Activated CD8-positive, alpha-beta memory T cell treated with anti-CD3 and anti-CD28 coated beads, Interleukin-2, amount 50 U/mL, for 4 hours (primary cell): ENCODE data around the gene ASPM.
"Not testable (repeated sequence)": the region's sequence is repeated elsewhere in the genome, so short reads cannot be mapped to it uniquely, and the experiment has no call there.

ENCODE experiments used
- DNase-seq: peaks from one replicate; pipeline ENCODE4 v3.0.0-alpha.2; 2020

Gene ASPM

DNA sequence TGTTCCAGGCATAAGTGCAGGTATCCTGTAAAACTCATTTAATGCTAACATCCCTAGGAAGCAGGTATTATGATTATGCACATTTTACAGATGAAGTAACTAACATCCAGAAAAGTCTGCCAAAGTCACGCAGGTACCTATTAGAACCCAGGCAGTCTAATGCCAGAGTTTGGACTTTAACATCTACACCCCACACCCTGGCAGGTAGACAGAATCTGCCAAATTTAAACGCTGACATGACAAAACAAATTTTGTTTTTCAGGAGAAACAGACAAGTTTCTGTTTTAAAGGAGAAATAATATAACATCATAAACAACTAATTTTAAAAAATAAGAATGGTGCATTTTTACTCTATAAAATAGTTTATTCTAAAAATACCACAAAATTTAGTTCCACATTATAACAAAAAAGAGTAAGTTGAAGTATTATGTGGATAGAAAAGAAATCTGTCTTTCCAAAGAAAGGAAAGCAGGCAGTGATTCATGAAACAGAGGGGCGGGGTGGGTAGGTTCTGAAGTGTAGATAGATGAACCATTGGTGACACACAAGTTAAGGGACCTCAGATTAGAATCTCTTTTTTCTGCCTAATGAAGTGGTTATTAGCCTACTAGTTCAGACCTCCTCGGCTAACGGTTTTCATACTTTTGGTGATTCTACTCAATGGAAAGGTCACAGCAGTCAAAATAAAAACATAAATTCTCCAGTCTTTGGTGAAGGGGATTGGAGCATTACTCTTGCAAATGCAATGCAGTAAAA is 1.7 kb downstream of the ASPM start:
- DNase-seq = no peak

DNA sequence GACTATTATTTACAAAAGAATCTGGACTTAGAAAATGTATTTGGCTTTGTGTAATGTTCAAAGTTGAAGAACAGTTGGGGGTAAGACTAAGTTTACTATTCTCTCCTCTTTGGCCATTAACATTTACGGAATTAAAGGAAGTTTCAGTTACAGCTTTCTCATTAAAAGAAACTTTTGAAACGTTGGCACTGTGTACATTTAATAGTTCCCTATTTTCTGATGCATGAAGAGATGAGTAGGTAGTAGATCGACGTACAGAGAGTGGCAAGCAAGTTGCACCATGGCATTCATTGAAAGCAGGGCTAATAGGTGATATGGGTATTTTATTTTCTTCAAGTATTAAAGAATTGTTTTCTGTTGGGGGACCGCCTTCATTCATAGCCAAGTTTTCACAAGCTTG is 3.2 kb downstream of the ASPM start:
- no peak for DNase-seq

DNA sequence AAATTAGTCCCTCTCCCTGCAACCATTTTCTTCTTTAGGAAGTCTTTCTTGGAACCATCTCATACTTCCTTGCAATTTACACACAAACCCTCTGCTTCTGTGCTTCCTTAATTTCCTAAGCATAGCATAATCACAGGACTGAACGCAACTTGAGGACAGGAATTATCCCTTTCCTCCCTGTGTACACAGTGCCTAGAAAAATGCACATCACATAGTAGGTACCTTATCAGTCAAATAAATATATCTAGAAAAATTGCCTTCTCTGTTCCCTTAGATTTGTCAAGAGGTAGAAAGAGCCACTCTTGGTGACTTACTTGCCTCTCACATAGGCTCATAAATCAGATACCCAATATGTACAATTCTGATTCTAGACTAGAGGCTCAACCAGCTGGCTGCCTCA is 4.9 kb downstream of the ASPM start:
- DNase-seq = no peak

DNA sequence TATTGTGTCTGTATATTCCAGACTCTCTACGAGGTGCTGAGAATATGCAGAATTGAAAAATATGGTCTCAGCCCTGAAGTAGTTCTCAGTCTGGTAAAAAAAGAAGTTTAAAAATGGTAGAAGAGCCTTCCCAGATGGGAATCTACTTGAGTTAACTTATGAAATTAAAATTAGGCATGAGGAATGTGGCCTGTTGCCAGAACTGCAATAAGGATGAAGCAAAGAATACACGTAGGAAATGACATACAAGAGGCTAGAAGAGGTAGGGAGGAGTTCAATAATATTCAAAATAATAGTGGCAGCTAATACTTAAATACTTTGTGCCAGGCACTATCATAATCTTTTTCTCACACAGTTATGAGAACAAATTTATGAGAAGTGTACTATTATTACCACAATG is 6.3 kb downstream of the ASPM start:
- DNase-seq = no peak

DNA sequence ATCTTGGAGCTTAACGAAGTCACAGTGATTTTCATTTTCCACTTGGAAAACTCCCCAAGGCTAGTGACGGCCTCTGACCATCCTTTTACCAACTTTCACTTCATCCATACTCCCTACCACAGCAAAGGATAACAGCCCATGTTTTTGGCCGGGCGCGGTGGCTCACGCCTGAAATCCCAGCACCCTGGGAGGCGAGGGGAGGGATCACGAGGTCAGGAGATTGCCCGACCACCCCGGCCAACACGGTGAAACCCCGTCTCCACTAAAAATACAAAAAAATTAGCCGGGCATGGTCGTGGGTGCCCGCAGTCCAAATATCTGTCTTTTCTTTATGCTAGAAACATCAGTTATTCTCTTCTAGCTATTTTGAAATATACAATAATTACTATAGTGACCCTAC is 7.3 kb downstream of the ASPM start:
- DNase-seq = no peak

DNA sequence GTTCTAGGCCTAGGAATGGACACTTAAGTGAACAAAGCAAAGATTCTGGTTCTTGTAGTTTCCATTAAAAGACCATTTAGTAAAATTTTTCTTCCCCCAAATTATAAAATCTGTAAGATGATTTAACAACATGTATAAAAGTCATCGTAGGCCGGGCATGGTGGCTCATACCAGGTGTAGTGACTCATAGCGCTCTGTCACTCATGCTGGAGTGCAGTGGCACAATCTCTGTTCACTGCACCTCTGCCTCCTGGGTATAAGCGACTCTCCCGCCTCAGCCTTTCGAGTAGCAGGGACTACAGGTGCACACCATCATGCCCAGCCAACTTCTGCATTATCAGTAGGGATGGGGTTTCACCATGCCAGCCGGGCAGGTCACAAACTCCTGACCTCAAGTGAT is 9.1 kb downstream of the ASPM start:
- no peak for DNase-seq

DNA sequence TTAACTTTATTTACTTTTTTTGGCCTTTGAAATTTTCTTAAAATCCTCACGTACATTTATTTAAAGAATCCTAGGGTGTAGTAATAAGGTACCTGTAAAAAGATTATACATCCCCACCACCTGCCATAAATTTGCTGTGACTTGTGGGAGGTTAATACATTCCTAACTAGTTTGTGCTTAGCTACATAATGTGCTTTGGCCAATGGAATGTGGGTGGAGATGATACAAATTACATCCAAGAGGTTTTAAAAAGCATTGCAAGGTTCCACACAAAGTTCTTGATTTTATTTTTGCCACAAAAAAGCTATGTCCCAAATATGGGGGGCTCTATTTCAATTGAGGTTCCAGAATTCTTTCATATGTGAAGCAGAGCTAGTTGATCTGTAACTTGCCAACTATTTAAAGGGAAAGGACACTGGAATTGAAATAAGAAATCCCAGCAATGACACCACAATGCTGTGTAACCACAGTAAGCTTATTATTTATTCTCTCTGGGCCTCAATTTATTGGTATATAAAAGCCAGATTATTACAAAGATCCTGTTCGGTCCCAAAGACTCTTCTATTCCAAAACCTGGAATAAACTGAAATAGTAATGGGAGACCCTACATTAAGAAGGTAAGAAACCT is 15.7 kb downstream of the ASPM start:
- no peak for DNase-seq

DNA sequence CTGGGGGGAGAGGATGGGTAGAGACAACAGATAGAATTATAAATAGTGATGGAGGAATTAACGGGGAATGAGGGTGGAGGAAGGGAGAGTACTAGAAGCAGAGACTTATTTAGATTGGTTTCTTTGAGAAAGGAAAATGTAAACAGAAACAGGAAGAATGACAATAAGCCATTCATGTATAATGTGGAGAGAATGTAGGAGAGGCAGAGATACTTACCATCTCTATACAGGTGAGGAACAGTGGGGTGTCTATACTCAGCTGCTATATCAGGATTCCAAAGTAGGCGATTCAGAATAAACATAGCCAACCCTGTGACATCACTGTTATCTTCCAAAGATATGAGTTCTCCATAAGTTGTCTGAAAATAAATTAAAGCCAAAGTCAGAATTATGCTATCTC is 16.8 kb downstream of the ASPM start:
- DNase-seq = no peak

DNA sequence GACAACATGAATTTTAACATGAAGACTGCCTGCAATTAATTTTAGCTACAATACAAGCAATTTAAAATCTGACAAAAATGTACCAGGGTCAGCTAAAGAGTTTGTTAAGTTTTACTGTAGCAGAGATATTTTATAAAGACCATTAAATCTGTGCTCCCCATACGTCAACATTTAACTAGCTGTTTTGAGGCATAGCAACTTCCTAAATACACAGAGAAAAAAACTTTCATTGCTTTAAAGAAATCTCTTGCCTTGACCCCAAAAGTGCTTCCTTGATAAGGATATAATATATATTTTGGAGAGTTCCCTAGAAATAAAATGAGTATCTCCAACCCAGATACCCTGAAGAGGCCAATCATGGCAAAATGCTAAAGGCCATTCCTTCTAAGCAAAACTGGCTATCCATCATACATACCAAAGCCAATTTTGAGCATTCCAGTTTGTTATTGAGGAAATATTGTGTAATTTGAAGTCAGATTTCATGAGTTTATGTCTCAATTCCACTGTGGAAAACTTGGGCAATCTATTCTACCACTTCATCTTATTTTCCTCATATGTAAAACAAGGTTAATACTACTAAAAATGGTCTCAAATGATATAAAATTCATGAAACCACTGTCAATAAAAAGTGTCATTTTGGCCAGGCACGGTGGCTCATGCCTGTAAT is 19.1 kb downstream of the ASPM start:
- no peak for DNase-seq

DNA sequence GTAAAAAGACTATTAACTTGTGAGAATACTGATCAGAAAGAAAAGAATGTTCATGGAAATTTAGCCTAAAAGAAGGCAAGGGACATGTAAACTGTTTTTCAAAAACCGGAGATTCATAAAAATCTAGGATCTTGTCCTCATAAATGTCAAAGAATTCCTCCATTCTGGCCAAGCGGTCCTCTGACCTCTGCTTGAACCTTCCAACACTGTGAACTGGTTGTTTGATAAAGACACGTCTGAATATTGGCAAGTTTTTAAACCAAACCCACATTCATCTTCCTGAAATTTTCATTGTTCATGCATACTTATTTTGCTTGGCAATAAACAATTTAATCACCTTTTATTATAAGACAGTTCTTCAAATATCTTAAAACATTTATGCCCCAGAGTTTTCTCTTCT is 19.8 kb downstream of the ASPM start:
- no peak for DNase-seq

DNA sequence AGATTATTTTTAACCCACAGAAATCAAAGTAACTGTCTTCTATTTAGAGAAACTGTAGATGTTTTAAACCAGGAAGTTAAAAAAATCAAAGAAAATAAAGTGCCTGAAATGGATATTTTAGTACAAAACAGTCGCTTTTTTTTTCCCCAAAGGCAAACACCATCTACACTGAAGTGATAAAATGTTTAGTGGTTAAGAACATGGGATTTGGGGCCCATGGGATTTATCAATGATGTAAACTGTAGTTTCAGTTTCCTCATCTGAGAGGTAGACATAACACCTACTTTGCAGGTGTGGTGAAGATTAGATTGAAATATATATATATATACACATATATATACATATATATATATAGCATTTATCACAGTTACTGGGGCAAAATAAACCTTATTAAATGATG is 22.1 kb downstream of the ASPM start:
- DNase-seq = no peak

DNA sequence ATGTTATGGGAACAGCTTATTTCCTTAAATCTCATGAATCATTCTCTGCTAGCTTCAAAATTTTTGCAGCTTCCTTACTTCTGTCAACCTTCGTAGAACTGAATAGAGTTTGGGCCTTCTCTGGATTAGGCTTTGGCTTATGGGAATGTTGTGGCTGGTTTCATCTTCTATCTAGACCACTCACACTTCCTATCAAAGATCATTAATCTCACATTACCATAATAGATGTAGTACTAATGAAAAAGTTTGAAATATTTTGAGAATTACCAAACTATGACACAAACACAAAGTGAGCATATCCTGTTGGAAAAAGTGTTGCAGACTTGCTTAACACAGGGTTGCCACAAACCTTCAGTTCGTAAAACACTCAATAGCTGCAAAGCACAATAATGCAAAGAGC is 30.3 kb downstream of the ASPM start:
- DNase-seq = no peak

DNA sequence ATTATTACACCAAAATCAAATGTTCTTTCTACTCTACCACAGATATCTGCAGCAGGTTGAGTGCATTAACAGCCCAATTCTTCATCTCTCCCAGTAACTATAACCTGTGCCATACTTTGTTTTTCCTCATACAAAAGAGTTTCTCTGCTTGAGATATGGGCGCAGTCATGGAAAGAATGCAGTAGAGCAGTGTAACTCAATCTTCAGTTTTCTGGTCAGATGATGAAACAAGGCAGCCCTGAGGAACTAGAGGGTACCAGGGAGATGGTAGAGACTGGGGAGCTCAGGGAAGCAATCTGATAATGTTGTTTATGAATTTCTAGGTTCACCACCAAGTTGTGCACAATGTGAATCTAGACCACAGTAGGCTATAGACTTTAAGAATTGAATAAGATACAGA is 39.6 kb downstream of the ASPM start:
- no peak for DNase-seq

DNA sequence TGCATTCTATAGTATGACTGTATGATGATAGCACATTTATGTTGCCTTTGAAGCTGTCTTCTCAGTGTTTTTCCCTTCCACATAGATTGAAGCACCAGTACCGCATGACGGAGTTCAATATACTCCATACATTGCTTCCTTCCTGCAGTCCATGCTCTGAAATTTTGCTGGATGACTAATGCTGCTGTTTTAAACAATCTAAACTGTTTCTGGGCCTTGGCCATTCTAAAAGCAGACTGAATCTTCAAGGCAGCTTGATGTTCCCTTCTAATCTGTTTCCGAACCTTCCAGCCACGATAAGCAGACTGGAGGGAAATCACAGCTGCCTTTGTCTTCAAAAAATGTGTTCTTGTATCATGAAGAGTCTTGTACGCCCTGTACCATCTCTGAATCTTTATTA is 43.2 kb downstream of the ASPM start:
- DNase-seq = no peak

DNA sequence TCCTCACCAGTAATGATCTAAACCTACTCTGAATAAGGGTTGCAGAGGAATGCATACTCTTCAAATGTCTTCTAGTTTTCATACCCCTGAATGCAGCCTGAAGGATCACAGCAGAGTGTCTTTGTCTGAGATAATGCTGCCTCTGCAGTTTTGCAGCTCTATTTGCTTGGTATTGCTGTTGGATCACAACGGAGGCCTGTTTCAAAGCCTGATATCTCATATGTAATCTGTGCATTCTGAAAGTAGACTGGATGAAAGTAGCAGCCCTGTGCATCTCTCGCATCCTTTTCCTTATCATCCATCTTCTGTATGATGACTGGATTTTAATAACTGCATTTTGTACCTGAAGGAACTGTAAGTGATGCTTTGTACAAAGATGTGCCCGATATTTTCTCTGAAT is 44.5 kb downstream of the ASPM start:
- no peak for DNase-seq

DNA sequence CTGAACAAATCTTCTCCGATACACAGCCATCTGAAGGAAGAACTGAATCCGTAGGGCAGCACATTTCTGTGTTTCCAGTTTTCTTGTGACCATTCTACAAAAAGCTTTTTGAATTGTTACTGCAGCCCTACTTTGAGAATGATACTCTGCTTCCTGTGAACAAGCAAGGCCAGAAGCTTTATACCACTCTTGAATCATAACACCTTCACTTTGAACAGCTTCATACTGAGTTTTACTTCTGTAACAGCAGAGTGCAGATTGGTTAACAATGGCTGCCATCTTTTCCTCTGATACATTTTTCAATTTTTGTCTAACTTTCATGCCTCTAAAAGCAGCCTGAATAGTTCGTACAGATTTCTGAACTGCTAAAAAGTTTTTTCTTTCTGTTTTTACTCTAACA is 45.8 kb downstream of the ASPM start:
- no peak for DNase-seq

DNA sequence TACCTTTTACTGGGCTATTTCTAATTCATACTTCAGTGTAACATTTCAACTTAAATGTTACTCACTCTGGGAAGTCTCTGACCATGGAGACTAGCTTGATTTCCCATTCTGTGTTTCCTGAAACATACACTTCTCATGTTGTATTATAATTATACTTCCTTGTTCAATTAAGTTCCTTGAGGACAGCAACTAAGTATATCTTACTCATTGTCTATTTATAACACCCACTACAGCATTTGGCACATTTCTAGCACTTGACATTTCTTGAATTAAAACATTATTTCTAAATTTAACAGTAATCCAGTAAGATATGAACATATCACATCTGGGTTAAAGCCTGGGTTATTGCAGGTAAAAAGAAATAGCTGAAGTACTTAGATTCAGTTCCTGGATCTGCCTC is 47.0 kb downstream of the ASPM start:
- DNase-seq = no peak

DNA sequence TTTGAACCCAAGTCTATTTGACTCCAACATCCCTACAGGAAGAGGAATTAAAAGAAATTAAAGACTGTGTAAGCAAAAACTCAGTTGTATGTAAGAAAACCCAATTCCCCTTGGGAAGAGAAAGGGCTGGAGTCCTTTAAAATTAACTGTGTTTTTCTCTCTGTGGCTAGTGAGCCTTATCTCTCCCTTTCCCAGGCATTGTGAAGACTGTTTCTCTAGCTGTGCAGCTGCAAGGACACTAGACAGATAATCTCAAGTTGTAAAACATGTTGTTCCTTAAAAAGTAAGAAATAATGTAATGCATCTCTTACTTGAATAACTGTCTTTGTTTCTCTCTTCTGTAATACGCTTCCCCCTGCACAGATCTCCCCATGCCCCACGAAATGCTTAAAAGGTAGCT is 49.5 kb downstream of the ASPM start:
- DNase-seq = not testable (repeated sequence)

DNA sequence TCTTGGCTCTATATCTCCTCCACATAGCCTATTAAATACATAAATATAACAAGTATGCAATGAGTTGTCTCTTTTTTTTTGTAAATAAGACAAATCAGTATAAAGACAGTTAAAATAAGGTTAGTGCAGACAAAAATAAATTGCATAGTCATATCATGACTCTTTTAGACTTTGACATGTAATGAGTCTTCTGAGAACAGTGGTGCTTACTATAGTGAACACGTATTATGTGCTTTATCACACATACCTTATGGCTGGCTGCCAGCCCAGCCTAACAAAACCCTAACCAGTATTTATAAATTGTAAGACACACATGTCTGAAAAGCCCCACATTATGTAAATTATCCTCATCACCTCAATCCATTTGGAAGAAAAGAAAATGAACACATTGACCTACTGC is 50.3 kb downstream of the ASPM start:
- no peak for DNase-seq

DNA sequence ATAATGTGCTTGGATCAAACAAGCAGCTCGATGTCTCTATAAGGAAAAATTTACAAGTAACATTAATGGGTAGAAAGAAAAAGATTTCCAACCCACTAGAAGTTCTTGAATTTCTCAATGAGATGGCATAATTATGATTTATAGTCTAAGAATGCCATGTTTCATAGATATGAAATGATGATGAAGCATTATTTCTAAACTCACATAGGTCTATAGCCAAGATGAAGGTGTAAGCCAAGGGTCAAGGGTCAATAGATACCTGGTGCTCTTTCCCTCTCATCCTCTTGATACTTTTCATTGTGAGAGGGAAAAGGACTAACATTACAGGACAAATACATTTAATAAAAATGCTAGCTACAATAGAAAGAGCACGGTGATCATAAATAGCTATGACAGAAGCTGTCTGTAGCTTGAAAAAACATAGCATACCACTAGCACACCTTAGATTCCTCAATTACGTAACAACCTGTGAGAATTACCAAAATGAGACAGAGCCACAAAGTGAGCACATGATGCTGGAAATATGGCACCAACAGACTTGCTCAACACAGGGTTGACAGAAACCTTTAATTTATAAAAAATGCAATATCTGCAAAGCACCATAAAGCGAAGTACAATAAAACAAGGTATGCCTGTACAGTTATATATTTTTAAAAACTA is 53.1 kb downstream of the ASPM start:
- no peak for DNase-seq

DNA sequence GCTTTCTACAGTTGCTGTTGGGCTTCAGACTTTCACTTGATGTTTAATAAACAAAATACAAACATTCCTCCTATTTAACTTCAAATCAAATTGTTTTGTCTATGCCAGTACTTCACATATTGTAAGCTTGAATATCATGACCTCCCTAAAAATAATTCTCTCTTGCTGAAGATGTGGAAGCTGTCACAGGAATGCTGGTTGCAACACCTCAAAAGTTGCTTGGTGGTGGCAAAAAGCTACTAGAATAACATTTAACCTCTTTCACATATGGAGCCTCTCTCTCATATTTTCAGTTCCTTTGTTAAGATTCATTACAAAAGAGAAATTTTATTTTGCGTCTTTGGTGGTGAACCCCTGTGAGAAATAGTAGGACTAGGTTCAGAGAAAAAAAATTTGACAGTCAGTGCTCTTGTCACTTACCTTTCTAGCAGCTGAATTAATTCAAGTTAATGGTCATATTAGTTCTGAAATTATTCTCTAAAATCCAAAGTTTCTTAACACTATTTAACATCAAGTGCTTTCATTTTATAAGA is 53.9 kb downstream of the ASPM start:
- DNase-seq = no peak

DNA sequence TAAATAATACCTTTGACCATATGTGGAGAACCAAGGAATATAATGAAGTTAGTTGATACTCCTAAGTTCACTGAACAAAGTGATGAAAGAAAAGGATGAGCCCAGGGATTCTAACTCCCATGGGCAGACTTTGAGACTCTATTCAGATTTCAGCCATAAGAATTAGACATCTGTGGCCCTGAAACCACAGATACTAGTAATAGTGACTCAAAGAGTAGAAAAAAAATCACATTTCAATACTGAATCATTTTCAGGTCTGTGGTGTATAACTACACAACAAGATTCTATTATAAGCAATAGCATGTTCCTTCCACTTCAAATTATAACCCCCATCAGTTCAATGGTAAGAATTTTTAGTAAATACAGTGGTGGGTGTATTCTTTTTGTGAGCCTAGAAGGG is 63.0 kb downstream of the ASPM start:
- no peak for DNase-seq

DNA sequence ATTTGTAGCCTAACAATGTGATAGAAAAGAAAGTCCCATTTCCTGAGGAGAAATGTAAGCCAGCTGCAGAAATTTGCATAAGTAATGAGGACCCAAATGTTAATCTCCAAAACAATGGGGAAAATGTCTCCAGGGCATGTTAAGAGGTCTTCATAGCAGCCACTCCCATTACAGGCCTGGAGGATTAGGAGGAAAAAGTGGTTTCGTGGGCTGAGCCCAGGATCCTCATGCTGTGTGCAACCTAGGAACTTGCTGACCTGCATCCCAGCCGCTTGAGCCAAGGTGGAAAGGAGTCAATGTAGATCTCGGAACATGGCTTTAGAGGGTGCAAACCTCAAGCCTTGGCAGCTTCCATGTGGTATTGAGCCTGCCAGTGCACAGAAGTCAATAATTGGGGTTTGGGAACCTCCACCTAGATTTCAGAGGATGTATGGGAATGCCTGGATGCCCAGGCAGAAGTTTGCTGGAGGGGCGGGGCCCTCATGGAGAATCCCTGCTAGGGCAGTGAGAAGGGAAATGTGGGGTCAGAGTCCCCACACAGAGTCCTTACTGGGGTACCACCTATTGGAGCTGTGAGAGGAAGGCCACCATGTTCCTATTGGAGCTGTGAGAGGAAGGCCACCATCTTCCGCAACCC is 65.2 kb downstream of the ASPM start:
- no peak for DNase-seq
